Measurements from ENCODE around the gene ASB5. TPM values are rescaled to one million over a fixed set of nuclear protein-coding genes. Genes with fewer than 3 reads are reported as not detected.

Gene ASB5
- total RNA-seq, 1 experiment from 2014 or later, result not detected

GRCh38 chr4:176209535-176209934 is 59.5 kb downstream of the ASB5 start:
- Histone ChIP-seq H3K27ac (ENCODE audit: low read depth, low read length) (no peak overlapping the region), H3K27me3 (ENCODE audit: insufficient read depth, low read length) (no peaks in the 10 kb centered on the region), H3K79me2 (ENCODE audit: insufficient read depth, low read length) (no peaks in the 10 kb centered on the region), H3K9me3 (ENCODE audit: control insufficient read depth in 1 of 2, insufficient read depth in 1 of 2, low read depth in 1 of 2, low read length in 2 of 2) (no peaks in the 10 kb centered on the region), H3K4me3 (replicated peaks in 1 of 2; ENCODE audit: low read depth in 1 of 2, low read length in 2 of 2) (no peak overlapping the region), H3K4me2 (ENCODE audit: low read length) (no peak overlapping the region), H3K9ac (ENCODE audit: low read length) (no peak overlapping the region), H4K20me1 (ENCODE audit: insufficient read depth) (no peaks in the 10 kb centered on the region), H3K36me3 (ENCODE audit: control insufficient read depth in 1 of 2, insufficient read depth in 2 of 2, low read length in 2 of 2) (no peaks in the 10 kb centered on the region), H3K9me2 (ENCODE audit: insufficient read depth) (no peaks in the 10 kb centered on the region), H3K4me1 (ENCODE audit: control insufficient read depth in 1 of 2, insufficient read depth in 2 of 2, low read length in 2 of 2) (no peaks in the 10 kb centered on the region), H2AFZ (ENCODE audit: low read depth, low read length, poor library complexity, severe bottlenecking) (no peak overlapping the region)
- ATAC-seq (no peak), DNase-seq (ENCODE audit: low read depth, low spot score) (no peak)
- CTCF ChIA-PET, result no interaction called here
- intact Hi-C loops (cut with micrococcal nuclease), result no loop called here
- RAD21 ChIA-PET (ENCODE audit: low non-redundant PET in 1 of 2, low total read pairs in 2 of 2, uncharacterized antibody in 2 of 2, unreplicated experiment in 2 of 2), result no interaction called here
- BruUV-seq (replicated peaks), result no TSS peak
- POLR2A ChIA-PET, result no interaction called here
- no peak for TF ChIP-seq JUND (IDR thresholded peaks at IDR 0.05)
- TF ChIP-seq ZNF274 (IDR thresholded peaks at IDR 0.05; ENCODE audit: low read depth, low read length), result no peak
- TF ChIP-seq EGR1 (IDR thresholded peaks at IDR 0.05; ENCODE audit: low read depth), result no peak
- TF ChIP-seq YY1 (IDR thresholded peaks at IDR 0.05; ENCODE audit: extremely low read depth, insufficient replicate concordance, low read depth, low read length), result no peak
- no peak for TF ChIP-seq FOSL1 (IDR thresholded peaks at IDR 0.05; ENCODE audit: low read depth)
- no peak for TF ChIP-seq EZH2phosphoT487 (IDR thresholded peaks at IDR 0.05; ENCODE audit: borderline replicate concordance)
- no peak for TF ChIP-seq CTCF (IDR thresholded peaks at IDR 0.05 in 2 of 3, conservative IDR thresholded peaks at IDR 0.05 in 1 of 3; ENCODE audit: borderline replicate concordance in 1 of 3, insufficient read depth in 1 of 3, low read depth in 2 of 3, low read length in 2 of 3)
- TF ChIP-seq REST (IDR thresholded peaks at IDR 0.05; ENCODE audit: low read depth), result no peak
- TF ChIP-seq POLR2A (IDR thresholded peaks at IDR 0.05; ENCODE audit: borderline replicate concordance, extremely low read depth, insufficient read depth, insufficient read length), result no peak
- TF ChIP-seq TCF7L2 (IDR thresholded peaks at IDR 0.05; ENCODE audit: borderline replicate concordance, extremely low read depth, insufficient read depth, insufficient read length), result no peak
- TF ChIP-seq POLR2AphosphoS5 (IDR thresholded peaks at IDR 0.05; ENCODE audit: low read depth, low read length), result no peak
